H1 (cell line): ENCODE data around the gene ATP4A. TPM values are rescaled to one million over a fixed set of nuclear protein-coding genes. Genes with fewer than 3 reads are reported as not detected.

ENCODE experiments used
- CTCF ChIA-PET: fragments of 300-600 bp; sonication (Branson Sonifier 250); formaldehyde crosslinking; loops from one replicate; lab custom pipeline; 2021; ENCODE audit not compliant: partially characterized antibody; lab: Charles Lee
- POLR2A ChIA-PET: fragments of 300-600 bp; sonication (Branson Sonifier 250); formaldehyde crosslinking; loops from one replicate; lab custom pipeline; 2021; ENCODE audit warnings: inconsistent platforms; ENCODE audit not compliant: partially characterized antibody; lab: Charles Lee
- DNase-seq, 2 experiments: peaks; one replicate each; pipeline versions ENCODE4 v3.0.0 to v3.0.0-alpha.2; 2010 to 2022; ENCODE audit warnings: low spot score in 2 of 2, low read depth in 1 of 2, mixed read lengths in 1 of 2
- FAIRE-seq: peaks from 2 replicates; lab custom pipeline; 2011; peaks lifted over from hg19 to GRCh38; lab: Jason Lieb, UNC
- H2AFZ ChIP-seq: 2 replicates; pipeline ENCODE4 v1.8.1; 2012; ENCODE audit warnings: low read length, inconsistent platforms
- H2AK5ac ChIP-seq: 2 replicates; pipeline ENCODE4 v1.6.1; 2013; ENCODE audit warnings: low read depth, low read length
- H2BK120ac ChIP-seq: replicated peaks from 2 replicates; pipeline ENCODE3; 2013; ENCODE audit warnings: low read depth, low read length, inconsistent platforms
- H2BK12ac ChIP-seq: 2 replicates; pipeline ENCODE4 v1.6.1; 2013; ENCODE audit warnings: low read depth, low read length
- H2BK15ac ChIP-seq: 2 replicates; pipeline ENCODE4 v1.6.1; 2013; ENCODE audit warnings: low read length
- H2BK20ac ChIP-seq: 2 replicates; pipeline ENCODE4 v1.6.1; 2013; ENCODE audit warnings: low read length
- H2BK5ac ChIP-seq: 2 replicates; pipeline ENCODE4 v1.6.1; 2013; ENCODE audit warnings: low read depth, low read length
- H3K14ac ChIP-seq: 2 replicates; pipeline ENCODE4 v1.6.1; 2013; ENCODE audit warnings: inconsistent platforms; ENCODE audit not compliant: insufficient read length
- H3K18ac ChIP-seq: 2 replicates; pipeline ENCODE4 v1.6.1; 2013; ENCODE audit warnings: low read length; ENCODE audit errors: extremely low read depth
- H3K23ac ChIP-seq: 2 replicates; pipeline ENCODE4 v1.6.1; 2013; ENCODE audit warnings: inconsistent platforms; ENCODE audit not compliant: insufficient read length
- H3K23me2 ChIP-seq: 2 replicates; pipeline ENCODE4 v1.6.1; 2013; ENCODE audit warnings: low read depth, low read length
- H3K27ac ChIP-seq: 2 replicates; pipeline ENCODE4 v1.6.1; 2011; ENCODE audit warnings: low read depth, low read length, inconsistent platforms
- H3K27me3 ChIP-seq, 4 experiments: replicated peaks in 1 of 4; 1 replicate in 1 of 4; 2 replicates in 3 of 4; pipeline versions ENCODE4 v1.6.1 to v1.8.1; 2011 to 2013; ENCODE audit warnings: low read length in 3 of 4, mild to moderate bottlenecking in 3 of 4, inconsistent platforms in 2 of 4, mixed read lengths in 2 of 4, moderate library complexity in 1 of 4; ENCODE audit not compliant: control insufficient read depth in 3 of 4, insufficient read depth in 3 of 4; ENCODE audit errors: extremely low read depth in 1 of 4
- H3K36me3 ChIP-seq, 4 experiments: 2 replicates each; pipeline versions ENCODE4 v1.6.1 to v1.8.1; 2011 to 2013; ENCODE audit warnings: mild to moderate bottlenecking in 4 of 4, low read length in 3 of 4, moderate library complexity in 2 of 4, control low read depth in 1 of 4, inconsistent platforms in 1 of 4; ENCODE audit not compliant: insufficient read depth in 4 of 4, control insufficient read depth in 2 of 4
- H3K4ac ChIP-seq: replicated peaks from 2 replicates; pipeline ENCODE3; 2013; ENCODE audit warnings: low read length, low read depth, mixed read lengths, inconsistent platforms; ENCODE audit not compliant: insufficient read length
- H3K4me1 ChIP-seq, 4 experiments: replicated peaks in 1 of 4; 1 replicate in 1 of 4; 2 replicates in 3 of 4; pipeline versions ENCODE4 v1.6.1 to v1.8.1; 2011 to 2013; ENCODE audit warnings: low read length in 3 of 4, inconsistent platforms in 2 of 4, mixed read lengths in 1 of 4; ENCODE audit not compliant: insufficient read depth in 4 of 4, control insufficient read depth in 3 of 4
- H3K4me2 ChIP-seq, 2 experiments: 2 replicates each; pipeline versions ENCODE4 v1.6.1 to v1.8.1; 2011 to 2013; ENCODE audit warnings: low read depth in 2 of 2, low read length in 2 of 2, control low read depth in 1 of 2, inconsistent platforms in 1 of 2, mild to moderate bottlenecking in 1 of 2; ENCODE audit not compliant: insufficient read depth in 1 of 2
- H3K4me3 ChIP-seq, 4 experiments: fragments of 200-600, 300-600 bp in 1 of 4; sonication (generic), shearing (Covaris generic), sonication (Bioruptor Twin) in 1 of 4; 2 replicates each; pipeline versions ENCODE4 v1.5.1 to v1.8.1; 2011 to 2016; ENCODE audit warnings: low read length in 4 of 4, low read depth in 3 of 4, control low read depth in 2 of 4, inconsistent platforms in 2 of 4, mild to moderate bottlenecking in 2 of 4, mixed read lengths in 1 of 4, moderate library complexity in 1 of 4; ENCODE audit not compliant: insufficient read depth in 2 of 4; ENCODE audit errors: extremely low read depth in 1 of 4
- H3K56ac ChIP-seq: replicated peaks from 2 replicates; pipeline ENCODE3; 2013; ENCODE audit warnings: low read depth, mild to moderate bottlenecking, mixed read lengths, low read length, inconsistent platforms; ENCODE audit not compliant: insufficient read length
- H3K79me1 ChIP-seq: 2 replicates; pipeline ENCODE4 v1.6.1; 2013; ENCODE audit warnings: low read depth, low read length, control low read depth
- H3K79me2 ChIP-seq, 2 experiments: 2 replicates each; pipeline versions ENCODE4 v1.6.1 to v1.8.1; 2012 to 2013; ENCODE audit warnings: low read length in 2 of 2, mild to moderate bottlenecking in 2 of 2, inconsistent platforms in 1 of 2; ENCODE audit not compliant: insufficient read depth in 2 of 2, control insufficient read depth in 1 of 2
- H3K9ac ChIP-seq, 4 experiments: replicated peaks in 1 of 4; 1 replicate in 1 of 4; 2 replicates in 3 of 4; pipeline versions ENCODE4 v1.6.1 to v1.8.1; 2011 to 2013; ENCODE audit warnings: low read depth in 3 of 4, low read length in 3 of 4, control low read depth in 2 of 4, mild to moderate bottlenecking in 2 of 4, moderate library complexity in 2 of 4, inconsistent platforms in 1 of 4; ENCODE audit errors: extremely low read depth in 1 of 4
- H3K9me3 ChIP-seq, 2 experiments: 2 replicates each; pipeline versions ENCODE4 v1.6.1 to v1.8.1; 2012 to 2013; ENCODE audit warnings: mild to moderate bottlenecking in 2 of 2, moderate library complexity in 2 of 2, control low read depth in 1 of 2, inconsistent platforms in 1 of 2, low read depth in 1 of 2, low read length in 1 of 2, mixed read lengths in 1 of 2; ENCODE audit not compliant: insufficient read depth in 2 of 2
- H4K20me1 ChIP-seq, 2 experiments: replicated peaks in 1 of 2; 2 replicates each; pipeline versions ENCODE3 to v1.8.1; 2011 to 2013; ENCODE audit warnings: inconsistent platforms in 2 of 2, low read length in 2 of 2, mild to moderate bottlenecking in 1 of 2; ENCODE audit not compliant: insufficient read depth in 2 of 2, control insufficient read depth in 1 of 2
- H4K5ac ChIP-seq: 2 replicates; pipeline ENCODE4 v1.6.1; 2013; ENCODE audit warnings: low read length, low read depth, mixed read lengths, inconsistent platforms; ENCODE audit not compliant: insufficient read length
- H4K8ac ChIP-seq: 2 replicates; pipeline ENCODE4 v1.8.0; 2013; ENCODE audit warnings: mild to moderate bottlenecking, moderate library complexity, low read length, inconsistent platforms; ENCODE audit not compliant: insufficient read depth; ENCODE audit errors: extremely low read depth
- H4K91ac ChIP-seq: replicated peaks from 2 replicates; pipeline ENCODE3; 2013; ENCODE audit warnings: low read length, mixed read lengths, inconsistent platforms; ENCODE audit not compliant: insufficient read length
- JUN ChIP-seq: IDR thresholded peaks from 2 replicates; pipeline ENCODE4 v1.6.1; 2011; ENCODE audit warnings: low read depth, mild to moderate bottlenecking, improper control_type of control experiment, low read length
- RNF2 ChIP-seq: fragments of 200-900, 300-1000 bp; sonication (generic); IDR thresholded peaks from 2 replicates; pipeline ENCODE4 v1.7.1; 2016; ENCODE audit warnings: borderline replicate concordance, low read depth, mild to moderate bottlenecking, antibody characterized with exemption, low read length; ENCODE audit not compliant: poor library complexity, severe bottlenecking; ENCODE audit errors: missing control alignments
- SRF ChIP-seq: IDR thresholded peaks from 2 replicates; pipeline ENCODE4 v1.6.1; 2011; ENCODE audit warnings: mild to moderate bottlenecking, low read depth, low read length, moderate library complexity
- WGBS, 2 experiments: shearing (Covaris generic) in 1 of 2; methylation state at CpG; one replicate each; pipeline versions ENCODE4 v1.1.6 to v1.1.7; 2013 to 2015; ENCODE audit warnings: low lambda C conversion rate in 2 of 2, mixed read lengths in 2 of 2, inconsistent platforms in 1 of 2, low coverage in 1 of 2, missing lambda C conversion rate in 1 of 2; ENCODE audit not compliant: insufficient replicate concordance in 2 of 2, insufficient coverage in 1 of 2, insufficient read length in 1 of 2; ENCODE audit errors: extremely low coverage in 1 of 2, missing lambda C conversion rate in 1 of 2; 5-methylcytosine and 5-hydroxymethylcytosine counted together
- polyA plus RNA-seq, 7 experiments: library from polyadenylated mRNA; depleted of rRNA in 3 of 7; stranded (reverse) in 5 of 7; unstranded in 2 of 7; fragments of >200 nt in 5 of 7; fragments of 200-250 nt in 2 of 7; gene quantifications; 1 replicate in 5 of 7; 2 replicates in 1 of 7; 4 replicates in 1 of 7; pipeline versions ENCODE4 v1.2.1 to v1.2.3, GENCODE V29; 2011 to 2013; ENCODE audit warnings: missing spikeins in 2 of 7, mixed read lengths in 2 of 7
- total RNA-seq: library from RNA; stranded (reverse); fragmentation: NEBNext Ultra II Directional; extraction: Animal tissue kit (Norgen Biotek cat#: 25700); gene quantifications from 2 replicates; pipeline ENCODE4 v1.2.1, GENCODE V29; 2021

Gene ATP4A
- total and polyA plus RNA-seq, 2 of the 8 experiments (the other 6 are each of a cell fraction or from before 2014, with no cell fraction given): 0.50 to 1.2 TPM

GRCh38 chr19:35516310-35516709, 47.1 kb downstream of the ATP4A start:
- no peak overlapping the region for H4K91ac ChIP-seq
- no peak overlapping the region for H3K14ac ChIP-seq
- H2BK20ac ChIP-seq: no peak overlapping the region
- no peak overlapping the region for H3K27ac ChIP-seq
- WGBS, 2 experiments: 98% methylated on average over 3 of the region's 3 CpGs; no CpG with 5 or more reads in 1 of the 2 experiments
- no peak overlapping the region for H3K4me3 ChIP-seq
- no peaks in the 10 kb centered on the region for H3K9me3 ChIP-seq
- ChIA-PET POLR2A (interaction anchor here (0.7 to 2.3 kb wide), 3 partner anchors 13 to 19 kb away, joined by 3 to 5 read pairs (median 5); no protein-coding TSS in a partner anchor), CTCF (interaction anchor here (0.9 to 1.4 kb wide), 3 partner anchors 28 to 186 kb away, joined by 3 to 4 read pairs (median 3); no protein-coding TSS in a partner anchor)
- peaks cover 0 to 9% (median 5%) of the 10 kb centered on the region in 4 experiments; a peak in 3 of 7 replicates for H3K27me3 ChIP-seq
- H2BK120ac ChIP-seq: no peak overlapping the region
- H4K8ac ChIP-seq: no peak overlapping the region
- no peaks in the 10 kb centered on the region for H4K20me1 ChIP-seq
- no peak overlapping the region for H3K18ac ChIP-seq
- no peak overlapping the region for H3K23ac ChIP-seq
- H3K9ac ChIP-seq: no peak overlapping the region
- H3K56ac ChIP-seq: no peak overlapping the region
- H2BK5ac ChIP-seq: no peak overlapping the region
- peaks cover 0 to 21% (median 17%) of the 10 kb centered on the region in 4 experiments; a peak in 6 of 7 replicates for H3K4me1 ChIP-seq
- no peak overlapping the region for H2BK12ac ChIP-seq
- no peak for DNase-seq
- no peaks in the 10 kb centered on the region; the same call in 1 of the 2 replicates for H3K79me1 ChIP-seq
- H4K5ac ChIP-seq: no peak overlapping the region
- H2BK15ac ChIP-seq: no peak overlapping the region
- H2AK5ac ChIP-seq: no peak overlapping the region
- no peak overlapping the region for H3K4me2 ChIP-seq
- peaks cover 5% of the 10 kb centered on the region; the same call in 1 of the 2 replicates for H3K23me2 ChIP-seq
- no peak overlapping the region for H2AFZ ChIP-seq
- H3K4ac ChIP-seq: no peak overlapping the region
- H3K79me2 ChIP-seq: no peaks in the 10 kb centered on the region
- no peak for FAIRE-seq
- no peaks in the 10 kb centered on the region for H3K36me3 ChIP-seq
- TF ChIP-seq JUN (no peak), RNF2 (no peak), SRF (no peak)
